Liver (tissue), 3 donors: Measurements from ENCODE around the gene NCKIPSD.
A peak's percentile ranks its signal among the peaks of the same experiment; 100 is the strongest.

Experiments
- CTCF ChIP-seq: fragments of 150-350 bp; IDR thresholded peaks from 2 replicates; pipeline ENCODE4 v1.5.1; 2017; ENCODE audit warnings: improper control_type of control experiment, low read depth, low read length; ENCODE audit not compliant: missing input control
- RAD21 ChIP-seq, 2 donors: IDR thresholded peaks; 2 replicates each; pipeline ENCODE4 v1.6.1; 2016; ENCODE audit warnings: antibody characterized with exemption in 2 of 2, mild to moderate bottlenecking in 2 of 2
- REST ChIP-seq: IDR thresholded peaks from 2 replicates; pipeline ENCODE4 v1.6.1; 2016; ENCODE audit warnings: antibody characterized with exemption, mild to moderate bottlenecking
- TAF1 ChIP-seq: conservative IDR thresholded peaks from 2 replicates; pipeline ENCODE4 v1.6.1; 2016; ENCODE audit warnings: antibody characterized with exemption, mild to moderate bottlenecking
- donor health status: healthy.
- donor health status: healthy.

GRCh38 chr3:48656061-48656840 is 29.5 kb downstream of the NCKIPSD start:
- TF ChIP-seq CTCF: peak; percentile 43
- TF ChIP-seq TAF1: no peak
- TF ChIP-seq RAD21 (IDR thresholded peaks at IDR 0.05): peak in 1 of 2 donors; percentile 17
- TF ChIP-seq REST: peak; percentile 67
